Keratinocyte (primary cell): ENCODE measurements around the gene HCST.

Experiments used
- CTCF ChIP-seq, 3 experiments: IDR thresholded peaks in 1 of 3; conservative IDR thresholded peaks in 1 of 3; optimal IDR thresholded peaks in 1 of 3; 2 replicates in 2 of 3; 3 replicates in 1 of 3; pipeline versions ENCODE3 to v1.5.1; 2011; ENCODE audit warnings: low read length in 3 of 3, mild to moderate bottlenecking in 3 of 3, moderate library complexity in 2 of 3, control low read depth in 1 of 3, inconsistent platforms in 1 of 3; ENCODE audit not compliant: insufficient read depth in 2 of 3; ENCODE audit errors: extremely low read depth in 1 of 3
- EZH2 ChIP-seq: IDR thresholded peaks from one replicate; pipeline ENCODE4 v1.6.1; 2012; ENCODE audit warnings: inconsistent platforms, mild to moderate bottlenecking, low read length, moderate library complexity

DNA sequence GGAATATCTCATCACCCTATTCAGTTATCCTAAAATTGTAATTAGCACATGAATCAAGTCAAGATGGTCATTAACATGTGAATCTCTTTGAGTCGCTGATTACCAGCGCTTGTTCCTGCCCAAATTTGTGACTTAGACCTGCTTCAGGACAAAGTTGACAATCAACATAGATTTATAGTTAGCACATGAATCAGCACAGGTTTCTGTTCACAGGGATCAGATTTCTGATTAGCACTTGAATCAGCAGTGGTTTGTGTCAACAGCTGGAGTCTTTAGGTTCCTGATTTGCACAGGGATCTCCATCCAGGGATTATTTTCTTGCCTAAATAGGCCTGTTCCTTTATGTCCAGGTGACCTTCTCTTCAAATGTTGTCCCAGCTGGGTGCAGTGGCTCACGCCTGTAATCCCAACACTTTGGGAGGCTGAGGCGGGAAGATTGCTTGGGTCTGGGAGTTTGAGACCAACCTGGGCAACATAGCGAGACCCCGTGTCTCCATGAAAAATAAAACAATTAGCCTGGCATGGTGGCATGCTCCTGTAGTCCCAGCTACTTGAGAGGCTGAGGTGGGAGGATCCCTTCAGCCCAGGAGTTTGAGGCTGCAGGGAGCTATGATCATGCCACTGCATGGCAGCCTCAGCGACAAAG lies 30.1 kb downstream of the HCST start:
- TF ChIP-seq CTCF (optimal IDR thresholded peaks at IDR 0.05 in 1 of 3, IDR thresholded peaks at IDR 0.05 in 1 of 3, conservative IDR thresholded peaks at IDR 0.05 in 1 of 3; ENCODE audit: extremely low read depth in 1 of 3, insufficient read depth in 2 of 3, low read length in 3 of 3) = no peak
- no peak for TF ChIP-seq EZH2
